GM18951 (cell line): ENCODE data around the gene CA5A.
"Not testable (repeated sequence)": the region's sequence is repeated elsewhere in the genome, so short reads cannot be mapped to it uniquely, and the experiment has no call there.

Experiments used
- POLR2A ChIP-seq: IDR thresholded peaks from 4 replicates; pipeline ENCODE4 v1.6.1; 2011; ENCODE audit warnings: mild to moderate bottlenecking; ENCODE audit not compliant: insufficient read length, insufficient read depth; ENCODE audit errors: extremely low read depth
- in situ Hi-C: fragments of 300-500 bp; cut with MboI; formaldehyde crosslinking; loops from one replicate; pipeline ENCODE4 v1.12.0; 2022; ENCODE audit warnings: low sequenced_read_pairs, mixed read lengths, inconsistent platforms; ENCODE audit not compliant: unreplicated experiment

The CA5A gene

GRCh38 chr16:87933140-87933495 is 3.2 kb downstream of the CA5A start:
- no peak for TF ChIP-seq POLR2A
- in situ Hi-C loops, result no loop called here

DNA sequence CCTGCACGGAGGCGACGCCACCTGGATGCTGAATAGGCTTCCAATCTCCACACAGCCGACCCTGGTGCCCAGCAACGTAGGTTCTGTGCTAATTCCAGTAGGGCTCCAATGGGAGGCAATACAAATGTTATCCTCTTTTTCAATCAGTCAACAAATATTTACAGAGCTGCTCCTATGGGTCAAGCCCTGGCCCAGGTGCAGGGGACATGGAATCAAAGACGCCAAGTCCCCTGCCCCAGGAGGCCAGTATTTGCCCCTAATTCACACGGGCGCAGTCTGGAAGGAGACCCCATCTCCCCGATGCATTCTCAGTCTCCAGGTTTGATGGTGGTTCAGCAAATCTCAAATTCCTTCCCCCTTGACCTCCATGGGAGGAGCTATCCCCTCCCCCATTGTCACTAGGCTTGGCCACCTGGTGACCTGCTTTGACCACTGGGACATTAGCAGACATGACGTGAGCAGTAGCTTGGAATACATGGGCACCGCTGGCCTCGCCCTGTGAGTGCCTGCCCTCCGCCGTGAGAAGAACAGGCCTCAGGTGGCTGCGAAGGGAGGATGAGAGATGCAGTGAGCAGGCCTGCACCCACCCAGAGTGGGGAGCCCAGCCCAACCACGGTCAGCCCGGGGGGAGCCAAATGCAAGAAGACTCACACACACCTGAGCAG is 3.7 kb downstream of the CA5A start:
- in situ Hi-C loops, result not testable (repeated sequence)

GRCh38 chr16:87931504-87931903 is 4.8 kb downstream of the CA5A start:
- TF ChIP-seq POLR2A, result no peak
- in situ Hi-C loops, result no loop called here

DNA sequence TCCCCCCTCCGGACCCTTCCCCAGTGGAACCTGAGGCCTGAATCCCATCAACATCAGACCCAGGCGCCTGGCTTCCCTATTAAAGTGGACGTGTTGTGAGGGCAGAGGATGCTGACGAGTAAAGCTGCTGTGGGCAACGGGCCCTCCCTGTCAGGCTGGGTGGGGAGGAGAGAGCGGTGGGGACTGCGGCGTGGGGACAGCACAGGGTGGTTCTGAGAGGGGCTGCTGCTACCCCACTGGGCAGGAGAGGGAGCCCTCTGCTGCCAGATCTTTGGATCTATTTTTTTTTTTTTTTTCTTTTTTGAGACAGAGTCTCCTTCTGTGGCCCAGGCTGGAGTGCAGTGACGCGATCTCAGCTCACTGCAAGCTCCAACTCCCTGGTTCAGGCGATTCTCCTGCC is 5.9 kb downstream of the CA5A start:
- in situ Hi-C loops, result no loop called here
- TF ChIP-seq POLR2A, result no peak

DNA sequence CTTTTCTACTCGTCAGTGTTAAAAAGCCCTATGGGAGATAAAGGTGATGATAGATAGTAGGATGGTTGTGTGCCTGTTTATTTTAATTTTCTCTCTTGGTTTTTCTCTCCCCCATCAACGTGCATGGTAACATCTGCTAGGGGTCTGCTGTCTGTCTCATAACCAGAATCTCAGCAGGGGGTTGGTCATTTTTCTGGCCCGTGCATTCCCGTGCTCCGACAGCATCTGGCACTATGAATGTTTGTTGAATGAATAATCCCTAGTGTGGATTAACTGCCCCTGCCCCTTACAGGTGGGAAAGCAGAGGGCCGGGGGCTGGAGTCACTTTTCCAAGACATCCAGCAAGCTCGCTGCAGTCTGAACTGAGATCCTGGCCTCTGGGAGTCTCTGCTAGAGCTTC is 6.3 kb downstream of the CA5A start:
- in situ Hi-C loops, result no loop called here
- no peak for TF ChIP-seq POLR2A

DNA sequence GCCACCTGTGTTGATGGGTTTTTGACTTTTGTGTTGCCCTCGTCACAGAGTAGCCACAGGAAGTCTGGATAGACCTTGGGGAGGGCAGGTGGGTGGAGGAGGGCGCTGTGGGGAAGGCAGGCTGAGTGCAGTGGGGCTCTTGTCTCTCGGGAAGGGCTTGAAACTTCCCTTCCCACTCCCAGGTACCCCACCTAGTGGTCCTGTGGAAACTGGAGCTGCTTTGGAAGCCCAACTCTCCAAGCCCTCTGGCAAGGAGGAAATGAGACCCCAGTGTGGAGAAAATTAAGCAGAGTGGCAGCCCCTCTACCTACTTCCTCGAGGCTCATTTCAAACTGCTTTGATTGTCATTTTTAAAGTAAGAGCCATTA is 9.2 kb downstream of the CA5A start:
- no peak for TF ChIP-seq POLR2A

DNA sequence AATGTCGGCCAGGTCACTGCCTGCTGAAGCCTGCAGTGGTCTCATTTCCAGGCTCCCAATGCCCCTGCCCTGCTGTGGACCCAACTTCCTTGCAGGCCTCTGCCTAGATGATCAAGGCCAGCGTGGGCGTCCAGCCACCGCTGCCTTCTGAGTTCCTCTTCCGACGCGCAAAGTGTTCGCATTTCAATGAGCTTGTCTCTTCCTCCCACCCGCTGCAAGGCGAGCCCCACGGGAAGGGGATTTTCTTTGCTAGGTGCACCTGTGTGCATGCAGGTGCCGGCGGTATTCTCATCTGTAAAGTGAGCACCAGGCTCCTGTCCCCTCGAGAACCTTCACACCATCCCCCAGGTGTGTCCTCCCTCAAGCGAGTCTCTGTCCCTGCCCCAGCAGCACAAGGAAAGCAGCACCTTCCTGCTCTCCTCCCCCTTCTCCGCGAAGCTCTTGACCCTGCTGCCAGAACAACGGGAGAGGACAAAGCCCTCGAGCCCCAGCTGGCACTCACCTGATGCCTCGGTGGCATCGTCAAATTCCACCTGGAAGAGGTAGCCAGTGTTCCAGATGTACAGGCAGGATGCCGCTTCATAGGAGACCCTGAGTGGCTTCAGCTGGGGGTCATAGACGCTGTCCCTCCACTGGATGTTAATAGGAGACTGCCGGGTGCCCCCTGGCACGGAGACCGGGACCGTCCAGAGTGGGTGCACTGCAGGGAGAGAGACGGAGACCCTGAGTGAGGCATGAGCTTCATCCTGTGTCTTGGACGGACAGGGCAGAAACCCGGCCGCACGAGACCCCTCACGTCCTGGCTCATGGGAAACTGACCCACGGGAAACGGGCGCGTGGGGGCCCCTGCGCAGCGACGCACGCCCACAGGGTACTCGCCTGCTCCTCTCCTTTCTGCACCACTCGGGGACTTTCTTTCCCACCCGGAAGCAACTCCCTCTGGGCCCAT is 9.8 kb downstream of the CA5A start:
- no peak for TF ChIP-seq POLR2A
- in situ Hi-C loops, result no loop called here

More for the DNA sequence above, 9.2 kb downstream of the CA5A start:
- in situ Hi-C loops, result no loop called here

DNA sequence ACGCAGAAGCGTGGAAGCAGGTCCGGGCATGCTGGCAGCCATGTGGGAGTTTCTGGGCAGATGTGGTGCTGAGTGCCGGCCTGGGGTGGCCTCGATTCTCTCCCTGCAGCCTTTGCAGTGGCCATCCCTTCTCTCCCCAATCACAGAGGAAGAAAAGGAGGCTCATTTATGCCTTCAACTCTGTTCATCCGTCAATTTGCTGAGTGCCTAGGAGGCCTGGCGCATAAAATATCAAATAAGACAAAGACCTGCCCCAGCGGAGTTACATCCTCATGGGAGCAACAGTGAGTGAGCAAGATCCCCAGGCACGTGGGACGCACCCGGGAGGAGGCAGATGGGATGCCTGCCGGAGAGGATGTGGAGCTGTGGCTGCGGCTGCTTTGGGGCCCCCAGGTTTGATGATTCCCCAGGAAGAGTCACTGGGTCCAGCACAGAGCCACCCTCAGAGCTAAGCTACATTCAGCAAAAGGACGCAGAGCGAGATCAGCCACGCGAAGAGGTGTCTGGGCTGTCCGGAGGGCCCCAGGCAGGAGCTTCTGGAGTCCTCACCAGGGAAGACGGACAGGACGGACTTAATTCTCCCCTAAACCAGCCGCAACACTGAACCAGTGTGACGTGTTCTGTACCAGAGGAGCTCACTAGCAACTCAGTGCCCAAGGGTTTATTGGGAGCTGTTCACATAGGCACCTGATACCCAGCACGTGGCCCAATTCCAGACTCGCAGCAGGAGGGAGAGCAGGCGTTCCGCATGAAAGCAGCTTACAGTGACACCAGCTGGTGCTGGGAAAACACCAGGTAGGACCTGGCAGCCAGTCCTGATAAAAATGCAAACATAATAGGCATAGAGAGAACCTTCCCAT is 11.3 kb downstream of the CA5A start:
- in situ Hi-C loops, result no loop called here
- TF ChIP-seq POLR2A, result no peak

GRCh38 chr16:87924041-87924810 is 12.1 kb downstream of the CA5A start:
- in situ Hi-C loops, result no loop called here
- TF ChIP-seq POLR2A, result no peak

DNA sequence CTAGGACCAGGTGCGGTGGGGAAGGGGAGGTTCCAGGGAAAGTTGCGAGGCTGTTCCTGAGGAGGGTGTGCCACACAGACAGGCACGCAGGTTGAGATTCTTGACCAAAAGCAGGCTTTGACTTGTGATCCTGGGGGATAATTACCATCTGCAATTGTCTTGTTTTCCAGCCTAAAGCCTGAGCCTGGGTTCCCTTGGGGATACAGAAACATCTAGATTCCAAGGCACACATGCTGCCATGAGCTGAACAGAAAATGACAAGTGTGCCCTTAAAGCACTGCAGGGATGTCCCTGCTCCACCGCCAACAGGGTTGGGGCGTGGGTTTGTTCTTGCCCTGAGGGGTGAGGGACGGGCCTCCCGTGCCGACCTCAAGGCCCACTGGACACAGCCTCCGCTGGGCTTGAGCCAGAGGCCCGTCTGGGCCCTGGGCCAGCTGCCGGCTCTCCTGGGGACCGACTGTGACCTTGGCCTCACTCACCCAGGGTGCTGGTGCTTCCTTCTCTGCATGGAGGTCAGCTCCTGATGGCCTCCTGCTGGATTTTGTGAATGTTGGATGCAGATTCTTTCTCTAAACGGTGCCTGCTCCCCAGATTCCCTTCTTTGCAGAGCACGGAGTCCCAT is 14.0 kb downstream of the CA5A start:
- no peak for TF ChIP-seq POLR2A
- in situ Hi-C loops, result no loop called here

DNA sequence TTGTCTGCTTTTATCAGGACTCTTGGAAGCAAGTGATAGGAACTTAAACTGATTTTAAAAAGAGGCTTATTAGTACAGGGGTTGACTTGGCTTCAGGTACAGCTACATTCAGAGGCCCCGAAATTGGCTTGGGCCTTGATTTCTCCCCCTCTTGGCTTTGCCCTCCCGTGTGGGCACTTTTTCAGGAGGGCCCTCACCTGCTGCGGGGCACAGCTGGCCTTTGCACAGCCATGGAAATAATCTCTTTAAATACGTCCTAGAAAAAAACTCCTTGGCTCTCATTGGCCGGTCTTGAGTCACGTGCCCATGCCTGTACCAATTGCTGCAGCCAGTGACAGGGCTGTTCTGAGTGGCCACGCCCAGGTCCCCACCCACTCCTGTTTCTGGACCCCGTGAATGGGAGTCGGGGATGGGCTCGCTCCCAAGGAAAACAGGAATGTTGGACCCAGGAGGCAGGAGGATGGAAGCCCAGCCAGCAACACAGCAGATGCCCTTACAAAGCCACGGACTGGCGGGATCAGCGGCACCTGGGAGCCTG is 15.0 kb downstream of the CA5A start:
- TF ChIP-seq POLR2A, result no peak
- in situ Hi-C loops, result no loop called here

DNA sequence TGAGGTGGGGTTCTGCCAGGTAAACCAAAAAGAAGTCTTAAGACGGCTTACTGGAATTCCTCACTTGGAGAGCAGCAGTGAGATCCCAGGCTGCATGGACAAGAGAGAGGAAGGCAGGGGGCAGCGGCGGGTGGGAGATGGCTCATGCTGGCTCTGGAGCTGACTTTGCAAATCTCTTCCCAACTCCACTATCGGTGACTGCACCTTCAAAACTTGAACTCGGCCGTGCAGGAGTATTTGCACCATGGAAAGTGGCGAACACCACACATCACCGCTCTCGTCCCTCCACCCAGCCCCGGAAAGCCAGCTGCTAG is 16.7 kb downstream of the CA5A start:
- TF ChIP-seq POLR2A, result no peak
- in situ Hi-C loops, result no loop called here
